Sigmoid colon (tissue), 3 donors: Measurements from ENCODE around the gene PHETA1.

ENCODE experiments used
- CTCF ChIP-seq, 4 experiments: fragments of 450-650 bp in 3 of 4; fragments of 200-600 bp in 1 of 4; IDR thresholded peaks; one replicate each; pipeline ENCODE4 v1.5.1; 2016 to 2019; ENCODE audit warnings: antibody characterized with exemption in 4 of 4, mild to moderate bottlenecking in 3 of 4, moderate library complexity in 2 of 4
- POLR2A ChIP-seq, 2 donors: fragments of 450-650 bp; IDR thresholded peaks; one replicate each; pipeline ENCODE4 v1.6.1; 2016; ENCODE audit warnings: antibody characterized with exemption in 2 of 2, mild to moderate bottlenecking in 2 of 2, moderate library complexity in 2 of 2

- no peak for TF ChIP-seq CTCF (IDR thresholded peaks at IDR 0.05)
- TF ChIP-seq POLR2A (IDR thresholded peaks at IDR 0.05): no peak
Observed at GRCh38 chr12:111343181-111343580, 25.7 kb downstream of the PHETA1 start.
